Ectodermal cell (in vitro differentiated cells): ENCODE measurements around the gene KMT2A.
"Not testable (repeated sequence)": the region's sequence is repeated elsewhere in the genome, so short reads cannot be mapped to it uniquely, and the experiment has no call there.

Source experiments
- H3K27ac ChIP-seq: 2 replicates; pipeline ENCODE4 v1.7.0; 2013; ENCODE audit warnings: mild to moderate bottlenecking, low read depth, low read length; ENCODE audit not compliant: insufficient read depth, poor library complexity, severe bottlenecking
- H3K27me3 ChIP-seq: 2 replicates; pipeline ENCODE4 v1.7.0; 2013; ENCODE audit warnings: mild to moderate bottlenecking, low read length; ENCODE audit not compliant: insufficient read depth, control insufficient read depth, poor library complexity, severe bottlenecking
- H3K36me3 ChIP-seq: one replicate; pipeline ENCODE4 v1.7.0; 2013; ENCODE audit warnings: low read length; ENCODE audit not compliant: control insufficient read depth, insufficient read depth
- H3K4me1 ChIP-seq: one replicate; pipeline ENCODE4 v1.7.0; 2013; ENCODE audit warnings: low read length; ENCODE audit not compliant: control insufficient read depth, insufficient read depth
- H3K4me3 ChIP-seq: 2 replicates; pipeline ENCODE4 v1.7.0; 2013; ENCODE audit warnings: low read depth, low read length, control low read depth; ENCODE audit not compliant: insufficient read depth
- H3K9me3 ChIP-seq: 2 replicates; pipeline ENCODE4 v1.7.0; 2013; ENCODE audit warnings: mild to moderate bottlenecking, low read length, moderate library complexity; ENCODE audit not compliant: control insufficient read depth
- WGBS, 2 experiments: methylation state at CpG; one replicate each; pipeline ENCODE4 v1.1.7; 2013; ENCODE audit warnings: missing lambda C conversion rate in 2 of 2; 5-methylcytosine and 5-hydroxymethylcytosine counted together

The KMT2A gene

GRCh38 chr11:118411530-118411929 is 24.8 kb upstream of the KMT2A start:
- Histone ChIP-seq H3K9me3 (no peaks in the 10 kb centered on the region), H3K27me3 (no peaks in the 10 kb centered on the region), H3K36me3 (peaks cover 13% of the 10 kb centered on the region), H3K27ac (no peak overlapping the region), H3K4me1 (no peaks in the 10 kb centered on the region), H3K4me3 (no peak overlapping the region)
- WGBS, 2 experiments = 91 to 94% methylated on average over 4 of the region's 4 CpGs

- 93 to 100% methylated on average over 1 of the region's 1 CpG for WGBS, 2 experiments
- Histone ChIP-seq H3K9me3 (no peaks in the 10 kb centered on the region), H3K27me3 (no peaks in the 10 kb centered on the region), H3K4me1 (no peaks in the 10 kb centered on the region), H3K27ac (no peak overlapping the region), H3K36me3 (no peaks in the 10 kb centered on the region), H3K4me3 (no peak overlapping the region)
Observed at GRCh38 chr11:118412921-118413320, 23.4 kb upstream of the KMT2A start.

- no peak overlapping the region for H3K27ac ChIP-seq
- 85 to 86% methylated on average over 8 of the region's 8 CpGs for WGBS, 2 experiments
Observed at GRCh38 chr11:118415062-118415738, 21.1 kb upstream of the KMT2A start.

GRCh38 chr11:118415739-118416068 is 20.6 kb upstream of the KMT2A start:
- H3K27me3 ChIP-seq = no peaks in the 10 kb centered on the region
- H3K9me3 ChIP-seq = no peaks in the 10 kb centered on the region
- no peaks in the 10 kb centered on the region for H3K4me1 ChIP-seq
- no peak overlapping the region for H3K4me3 ChIP-seq
- H3K27ac ChIP-seq = no peak overlapping the region
- H3K36me3 ChIP-seq = no peaks in the 10 kb centered on the region

More at GRCh38 chr11:118415062-118415738, 21.1 kb upstream of the KMT2A start:
- Histone ChIP-seq H3K9me3 (no peaks in the 10 kb centered on the region), H3K36me3 (no peaks in the 10 kb centered on the region), H3K4me1 (no peaks in the 10 kb centered on the region), H3K27me3 (no peaks in the 10 kb centered on the region), H3K4me3 (no peak overlapping the region)

- not testable (repeated sequence) for H3K36me3 ChIP-seq, H3K4me1 ChIP-seq, H3K4me3 ChIP-seq
Observed at GRCh38 chr11:118416900-118417299, 19.4 kb upstream of the KMT2A start.

GRCh38 chr11:118417801-118418200 is 18.5 kb upstream of the KMT2A start:
- no peaks in the 10 kb centered on the region for H3K4me1 ChIP-seq
- no peaks in the 10 kb centered on the region for H3K27me3 ChIP-seq
- no peaks in the 10 kb centered on the region for H3K36me3 ChIP-seq
- no peaks in the 10 kb centered on the region for H3K9me3 ChIP-seq
- no peak overlapping the region for H3K27ac ChIP-seq
- no peak overlapping the region for H3K4me3 ChIP-seq
- 66 to 81% methylated on average over 2 to 4 of the region's 4 CpGs for WGBS, 2 experiments

More at GRCh38 chr11:118416900-118417299, 19.4 kb upstream of the KMT2A start:
- H3K27ac ChIP-seq, H3K9me3 ChIP-seq, H3K27me3 ChIP-seq: not testable (repeated sequence)

GRCh38 chr11:118418766-118419165 is 17.5 kb upstream of the KMT2A start:
- no peaks in the 10 kb centered on the region for H3K4me1 ChIP-seq
- no peaks in the 10 kb centered on the region for H3K27me3 ChIP-seq
- H3K36me3 ChIP-seq = no peaks in the 10 kb centered on the region
- H3K9me3 ChIP-seq = no peaks in the 10 kb centered on the region
- H3K27ac ChIP-seq = no peak overlapping the region
- H3K4me3 ChIP-seq = no peak overlapping the region
- 91 to 93% methylated on average over 5 of the region's 5 CpGs for WGBS, 2 experiments

- WGBS, 2 experiments = 75 to 79% methylated on average over 1 of the region's 1 CpG
- H3K36me3 ChIP-seq = no peaks in the 10 kb centered on the region
- H3K27me3 ChIP-seq = no peaks in the 10 kb centered on the region
- no peaks in the 10 kb centered on the region for H3K9me3 ChIP-seq
- H3K4me3 ChIP-seq = no peak overlapping the region
- no peaks in the 10 kb centered on the region for H3K4me1 ChIP-seq
- H3K27ac ChIP-seq = no peak overlapping the region
Observed at GRCh38 chr11:118427707-118428106, 8.6 kb upstream of the KMT2A start.

GRCh38 chr11:118430956-118431355 is 5.3 kb upstream of the KMT2A start:
- no peak overlapping the region for H3K27ac ChIP-seq
- H3K9me3 ChIP-seq = no peaks in the 10 kb centered on the region
- H3K4me1 ChIP-seq = peaks cover 9% of the 10 kb centered on the region
- H3K27me3 ChIP-seq = peaks cover 6% of the 10 kb centered on the region
- WGBS, 2 experiments = 67 to 84% methylated on average over 1 to 2 of the region's 2 CpGs
- no peak overlapping the region for H3K4me3 ChIP-seq
- H3K36me3 ChIP-seq = no peaks in the 10 kb centered on the region

- Histone ChIP-seq H3K9me3 (no peaks in the 10 kb centered on the region), H3K27me3 (peaks cover 6% of the 10 kb centered on the region), H3K4me3 (peak overlapping the region; percentile 73), H3K4me1 (peaks cover 13% of the 10 kb centered on the region), H3K27ac (peak overlapping the region; percentile 2), H3K36me3 (no peaks in the 10 kb centered on the region)
- WGBS, 2 experiments = 8% methylated on average over 9 of the region's 9 CpGs
Observed at GRCh38 chr11:118434123-118434552, 2.2 kb upstream of the KMT2A start.
